Measurements from ENCODE around the gene CLIP3. TPM values are rescaled to one million over a fixed set of nuclear protein-coding genes. Genes with fewer than 3 reads are reported as not detected.

The CLIP3 gene
- polyA plus RNA-seq, 1 donor (not counting 4 experiments of a cell fraction or from before 2014, with no cell fraction given) = 0.38 TPM

DNA sequence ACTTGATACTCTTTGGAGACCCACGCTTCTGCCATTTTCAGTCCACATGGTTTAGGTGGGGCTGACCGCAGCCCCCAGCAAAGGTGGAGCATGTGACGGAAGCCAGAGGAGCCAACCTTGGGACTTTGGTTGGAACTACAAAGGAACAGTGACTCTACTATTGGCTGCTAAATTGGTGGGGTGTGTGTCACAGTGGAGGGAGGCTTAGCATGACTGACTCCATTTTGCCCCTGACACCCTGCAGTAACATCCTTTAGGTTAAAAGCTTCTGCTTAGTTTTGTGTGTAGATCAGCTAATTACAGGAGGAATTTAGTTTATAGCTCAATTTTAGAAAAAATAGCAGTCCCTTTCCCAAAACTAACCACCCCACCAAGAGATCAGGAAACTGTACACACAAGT is 31.1 kb downstream of the CLIP3 start:
- no peak for FAIRE-seq
- no peaks in the 10 kb centered on the region for H3K27me3 ChIP-seq (ENCODE audit: control insufficient read depth, extremely low read depth, insufficient read depth, low read length)
- no peak for DNase-seq (ENCODE audit: low read depth, low spot score)
- no peak overlapping the region for H3K4me3 ChIP-seq (ENCODE audit: control insufficient read depth in 2 of 3, extremely low read depth in 1 of 3, insufficient read depth in 2 of 3, low read depth in 1 of 3, low read length in 3 of 3)
- H3K27ac ChIP-seq (ENCODE audit: control insufficient read depth, insufficient read depth, low read length) = no peak overlapping the region
- no peaks in the 10 kb centered on the region for H3K9me3 ChIP-seq (ENCODE audit: control insufficient read depth, low read depth, low read length)
- H4K20me1 ChIP-seq (ENCODE audit: control insufficient read depth, extremely low read depth, insufficient read depth, low read length) = no peaks in the 10 kb centered on the region
- peaks cover 4% of the 10 kb centered on the region for H3K79me2 ChIP-seq (ENCODE audit: control insufficient read depth, insufficient read depth, low read length)
- H3K36me3 ChIP-seq (ENCODE audit: control insufficient read depth in 2 of 2, extremely low read depth in 1 of 2, insufficient read depth in 2 of 2, low read length in 2 of 2) = peaks cover 3 to 4% of the 10 kb centered on the region in 2 experiments
- no peak overlapping the region for H3K4me2 ChIP-seq (ENCODE audit: control insufficient read depth, extremely low read depth, insufficient read depth, low read depth, low read length)
- dilution Hi-C loops (cut with MboI; ENCODE audit: extremely low pct_ligation_motif_present, low sequenced_read_pairs) = no loop called here
- H2AFZ ChIP-seq (ENCODE audit: control insufficient read depth, low read length) = no peak overlapping the region
- TF ChIP-seq, protein P1, sequence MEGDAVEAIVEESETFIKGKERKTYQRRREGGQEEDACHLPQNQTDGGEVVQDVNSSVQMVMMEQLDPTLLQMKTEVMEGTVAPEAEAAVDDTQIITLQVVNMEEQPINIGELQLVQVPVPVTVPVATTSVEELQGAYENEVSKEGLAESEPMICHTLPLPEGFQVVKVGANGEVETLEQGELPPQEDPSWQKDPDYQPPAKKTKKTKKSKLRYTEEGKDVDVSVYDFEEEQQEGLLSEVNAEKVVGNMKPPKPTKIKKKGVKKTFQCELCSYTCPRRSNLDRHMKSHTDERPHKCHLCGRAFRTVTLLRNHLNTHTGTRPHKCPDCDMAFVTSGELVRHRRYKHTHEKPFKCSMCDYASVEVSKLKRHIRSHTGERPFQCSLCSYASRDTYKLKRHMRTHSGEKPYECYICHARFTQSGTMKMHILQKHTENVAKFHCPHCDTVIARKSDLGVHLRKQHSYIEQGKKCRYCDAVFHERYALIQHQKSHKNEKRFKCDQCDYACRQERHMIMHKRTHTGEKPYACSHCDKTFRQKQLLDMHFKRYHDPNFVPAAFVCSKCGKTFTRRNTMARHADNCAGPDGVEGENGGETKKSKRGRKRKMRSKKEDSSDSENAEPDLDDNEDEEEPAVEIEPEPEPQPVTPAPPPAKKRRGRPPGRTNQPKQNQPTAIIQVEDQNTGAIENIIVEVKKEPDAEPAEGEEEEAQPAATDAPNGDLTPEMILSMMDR (optimal IDR thresholded peaks at IDR 0.05 in 1 of 3, IDR thresholded peaks at IDR 0.05 in 1 of 3, conservative IDR thresholded peaks at IDR 0.05 in 1 of 3; ENCODE audit: extremely low read depth in 1 of 3, insufficient read depth in 2 of 3, low read length in 3 of 3) = no peak
- TF ChIP-seq EZH2 (IDR thresholded peaks at IDR 0.05; ENCODE audit: low read length) = no peak
- no peak overlapping the region for H3K9ac ChIP-seq (ENCODE audit: control insufficient read depth, extremely low read depth, insufficient read depth, low read length)
- peaks cover 1% of the 10 kb centered on the region for H3K4me1 ChIP-seq (ENCODE audit: control insufficient read depth, extremely low read depth, insufficient read depth, low read length)
- H3K9me1 ChIP-seq (ENCODE audit: control insufficient read depth, extremely low read depth, insufficient read depth, low read length) = no peaks in the 10 kb centered on the region

DNA sequence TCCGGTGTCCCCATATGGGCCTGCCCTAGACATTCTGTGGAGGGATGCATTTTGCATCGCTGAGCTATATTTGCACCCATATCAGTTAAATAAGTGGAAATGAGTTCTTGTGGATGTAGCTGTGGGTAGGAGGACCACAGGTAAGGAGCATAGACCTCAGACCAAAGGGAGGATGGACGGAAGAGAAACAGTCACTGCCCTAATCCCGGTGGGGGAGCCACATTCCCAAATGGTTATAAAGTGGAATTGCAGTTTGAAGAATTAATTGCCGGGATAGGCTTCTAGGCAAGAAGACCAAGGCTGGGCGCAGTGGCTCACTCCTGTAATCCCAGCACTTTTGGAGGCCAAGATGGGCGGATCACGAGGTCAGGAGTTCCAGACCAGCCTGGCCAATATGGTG is 35.9 kb downstream of the CLIP3 start:
- Histone ChIP-seq H3K27me3 (ENCODE audit: control insufficient read depth, extremely low read depth, insufficient read depth, low read length) (no peaks in the 10 kb centered on the region), H3K9ac (ENCODE audit: control insufficient read depth, extremely low read depth, insufficient read depth, low read length) (no peak overlapping the region), H3K4me1 (ENCODE audit: control insufficient read depth, extremely low read depth, insufficient read depth, low read length) (peaks cover 24% of the 10 kb centered on the region), H4K20me1 (ENCODE audit: control insufficient read depth, extremely low read depth, insufficient read depth, low read length) (no peaks in the 10 kb centered on the region), H3K27ac (ENCODE audit: control insufficient read depth, insufficient read depth, low read length) (no peak overlapping the region), H3K9me3 (ENCODE audit: control insufficient read depth, low read depth, low read length) (no peaks in the 10 kb centered on the region), H2AFZ (ENCODE audit: control insufficient read depth, low read length) (no peak overlapping the region), H3K4me3 (ENCODE audit: control insufficient read depth in 2 of 3, extremely low read depth in 1 of 3, insufficient read depth in 2 of 3, low read depth in 1 of 3, low read length in 3 of 3) (no peak overlapping the region), H3K79me2 (ENCODE audit: control insufficient read depth, insufficient read depth, low read length) (peaks cover 20% of the 10 kb centered on the region), H3K36me3 (ENCODE audit: control insufficient read depth in 2 of 2, extremely low read depth in 1 of 2, insufficient read depth in 2 of 2, low read length in 2 of 2) (peaks cover 3 to 4% of the 10 kb centered on the region in 2 experiments), H3K4me2 (ENCODE audit: control insufficient read depth, extremely low read depth, insufficient read depth, low read depth, low read length) (peak overlapping the region; percentile 95), H3K9me1 (ENCODE audit: control insufficient read depth, extremely low read depth, insufficient read depth, low read length) (no peaks in the 10 kb centered on the region)
- dilution Hi-C loops (cut with MboI; ENCODE audit: extremely low pct_ligation_motif_present, low sequenced_read_pairs) = no loop called here
- TF ChIP-seq, protein P1 (optimal IDR thresholded peaks at IDR 0.05 in 1 of 3, IDR thresholded peaks at IDR 0.05 in 1 of 3, conservative IDR thresholded peaks at IDR 0.05 in 1 of 3; ENCODE audit: extremely low read depth in 1 of 3, insufficient read depth in 2 of 3, low read length in 3 of 3) = no peak
- TF ChIP-seq EZH2 (IDR thresholded peaks at IDR 0.05; ENCODE audit: low read length) = no peak
- FAIRE-seq (no peak), DNase-seq (ENCODE audit: low read depth, low spot score) (no peak)

All from keratinocyte (primary cell).